ENCODE data around the gene C2CD4B.

- TF ChIP-seq POLR2A (IDR thresholded peaks at IDR 0.05) = no peak
- TF ChIP-seq CTCF (IDR thresholded peaks at IDR 0.05) = no peak
Measured at GRCh38 chr15:62163397-62164013, 1.6 kb downstream of the C2CD4B start.

All from Peyer's patch (tissue), 4 donors.